A673 (cell line): ENCODE results near the gene GRID1.

Experiments
- CTCF ChIP-seq: fragments of 300-800, 200-600 bp; sonication (generic); conservative IDR thresholded peaks from 2 replicates; pipeline ENCODE4 v1.5.1; 2017; ENCODE audit warnings: low read depth, mild to moderate bottlenecking, antibody characterized with exemption, low read length, moderate library complexity, mixed read lengths
- EZH2 ChIP-seq: fragments of 200-600 bp; sonication (generic); IDR thresholded peaks from 2 replicates; pipeline ENCODE4 v1.6.1; 2017; ENCODE audit warnings: borderline replicate concordance, low read depth, mild to moderate bottlenecking, mixed read lengths, antibody characterized with exemption, low read length; ENCODE audit not compliant: poor library complexity, severe bottlenecking

GRCh38 chr10:86410542-86411124 lies 44.0 kb upstream of the GRID1 start:
- TF ChIP-seq CTCF (no peak), EZH2 (no peak)
